ENCODE data around the gene MAP1LC3A.

Gene MAP1LC3A

DNA sequence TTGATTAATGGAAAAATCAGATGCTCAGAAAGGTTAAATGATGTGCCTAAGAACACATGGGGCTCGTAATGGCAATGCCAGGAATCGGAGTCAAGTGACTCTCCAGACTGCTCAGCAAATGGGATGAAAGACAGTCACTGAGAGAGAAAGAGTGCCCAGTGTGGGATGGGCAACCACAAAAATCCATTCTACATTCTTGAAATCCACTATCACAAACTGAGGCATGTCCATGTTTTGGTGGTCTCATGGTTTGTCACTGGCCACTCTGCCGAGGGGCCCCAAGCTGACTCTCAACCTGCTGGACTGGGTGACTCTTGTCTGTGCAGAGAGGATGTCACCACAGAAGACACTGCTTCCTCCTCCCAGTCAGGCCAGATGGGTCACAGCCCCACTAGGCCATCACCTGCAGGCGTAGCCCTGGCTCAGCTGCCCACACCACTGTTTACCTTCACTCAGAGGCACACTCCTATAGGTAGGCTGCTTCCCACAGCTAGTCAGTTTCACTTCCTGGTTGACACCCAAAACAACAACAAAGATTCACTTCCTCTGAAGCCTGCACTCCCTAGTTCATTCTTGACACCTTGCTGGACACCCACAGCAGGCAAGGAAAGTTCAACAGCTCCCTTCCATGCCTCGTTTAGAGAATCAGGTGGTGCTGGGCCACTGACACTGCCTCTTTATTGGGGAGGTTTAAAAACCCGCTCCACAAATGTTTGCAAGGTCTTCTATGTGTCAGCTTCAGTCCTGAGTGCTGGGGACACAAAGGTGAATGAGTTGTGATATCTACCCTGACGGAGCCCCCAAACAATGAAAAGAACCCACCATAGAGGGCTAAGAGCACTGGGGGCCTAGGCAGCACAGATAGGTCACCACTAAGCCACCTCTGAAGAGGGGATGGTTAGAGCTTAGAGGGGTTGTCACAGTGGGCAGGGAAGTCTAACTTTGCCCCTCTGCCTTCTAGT, 21.7 kb downstream of the MAP1LC3A start:
- TF ChIP-seq, protein P1, sequence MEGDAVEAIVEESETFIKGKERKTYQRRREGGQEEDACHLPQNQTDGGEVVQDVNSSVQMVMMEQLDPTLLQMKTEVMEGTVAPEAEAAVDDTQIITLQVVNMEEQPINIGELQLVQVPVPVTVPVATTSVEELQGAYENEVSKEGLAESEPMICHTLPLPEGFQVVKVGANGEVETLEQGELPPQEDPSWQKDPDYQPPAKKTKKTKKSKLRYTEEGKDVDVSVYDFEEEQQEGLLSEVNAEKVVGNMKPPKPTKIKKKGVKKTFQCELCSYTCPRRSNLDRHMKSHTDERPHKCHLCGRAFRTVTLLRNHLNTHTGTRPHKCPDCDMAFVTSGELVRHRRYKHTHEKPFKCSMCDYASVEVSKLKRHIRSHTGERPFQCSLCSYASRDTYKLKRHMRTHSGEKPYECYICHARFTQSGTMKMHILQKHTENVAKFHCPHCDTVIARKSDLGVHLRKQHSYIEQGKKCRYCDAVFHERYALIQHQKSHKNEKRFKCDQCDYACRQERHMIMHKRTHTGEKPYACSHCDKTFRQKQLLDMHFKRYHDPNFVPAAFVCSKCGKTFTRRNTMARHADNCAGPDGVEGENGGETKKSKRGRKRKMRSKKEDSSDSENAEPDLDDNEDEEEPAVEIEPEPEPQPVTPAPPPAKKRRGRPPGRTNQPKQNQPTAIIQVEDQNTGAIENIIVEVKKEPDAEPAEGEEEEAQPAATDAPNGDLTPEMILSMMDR (IDR thresholded peaks at IDR 0.05; ENCODE audit: poor library complexity, severe bottlenecking): no peak
- Histone ChIP-seq H3K4me3 (ENCODE audit: severe bottlenecking) (no peak overlapping the region), H3K36me3 (ENCODE audit: low read depth) (peaks cover 3% of the 10 kb centered on the region; the same call in 1 of the 2 replicates), H3K27me3 (ENCODE audit: insufficient read depth, poor library complexity, severe bottlenecking) (no peaks in the 10 kb centered on the region), H3K27ac (ENCODE audit: poor library complexity, severe bottlenecking) (peak overlapping the region; percentile 18), H3K4me1 (ENCODE audit: insufficient read depth, poor library complexity, severe bottlenecking) (peaks cover 18% of the 10 kb centered on the region), H3K9me3 (ENCODE audit: severe bottlenecking) (no peaks in the 10 kb centered on the region)
- peak; percentile 76 for DNase-seq (ENCODE audit: low spot score)
- no peak for ATAC-seq (ENCODE audit: low read depth)

DNA sequence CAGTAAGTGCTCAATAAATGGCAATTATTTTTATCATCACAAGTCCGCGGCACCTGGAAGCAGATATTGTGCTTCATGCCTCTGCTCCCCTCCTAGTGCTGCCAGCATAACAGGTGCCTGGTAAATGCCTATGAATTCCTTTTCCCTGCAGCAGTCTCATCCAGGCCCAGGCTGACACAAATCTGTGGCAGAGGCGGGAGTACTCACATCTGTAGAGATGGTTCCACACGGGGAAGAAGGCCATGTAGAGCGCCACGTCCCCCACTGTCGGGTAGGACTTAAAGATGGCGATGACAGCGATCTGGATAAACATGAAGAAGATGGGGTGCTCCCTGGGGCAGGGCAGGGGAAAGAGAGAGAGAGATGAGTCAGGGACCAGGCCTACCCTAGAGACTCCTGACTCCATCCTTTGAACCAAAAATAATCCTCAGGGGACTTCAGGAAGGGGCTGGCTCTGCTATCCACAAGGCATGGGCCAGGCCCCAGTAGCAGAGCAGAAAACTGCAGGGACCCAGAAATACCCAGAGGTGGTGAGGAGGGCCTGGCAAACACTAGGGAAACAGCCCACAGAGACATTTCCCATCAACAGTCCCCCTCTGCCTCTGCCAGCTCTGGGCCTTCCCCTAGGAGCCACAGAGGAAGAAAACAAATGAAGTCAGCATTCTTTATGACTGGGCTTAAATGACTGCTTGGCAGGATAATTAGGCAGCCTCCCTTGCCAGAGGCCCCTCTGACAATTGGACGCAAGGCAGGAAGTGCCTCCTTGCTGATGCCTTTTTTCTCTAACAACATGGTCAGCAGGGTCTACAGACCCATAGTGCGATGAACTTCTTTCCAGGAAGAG, 23.0 kb downstream of the MAP1LC3A start:
- Histone ChIP-seq H3K36me3 (ENCODE audit: low read depth) (peaks cover 9% of the 10 kb centered on the region; the same call in 1 of the 2 replicates), H3K4me1 (ENCODE audit: insufficient read depth, poor library complexity, severe bottlenecking) (peaks cover 18% of the 10 kb centered on the region), H3K4me3 (ENCODE audit: severe bottlenecking) (no peak overlapping the region), H3K9me3 (ENCODE audit: severe bottlenecking) (no peaks in the 10 kb centered on the region), H3K27me3 (ENCODE audit: insufficient read depth, poor library complexity, severe bottlenecking) (no peaks in the 10 kb centered on the region), H3K27ac (ENCODE audit: poor library complexity, severe bottlenecking) (no peak overlapping the region)
- TF ChIP-seq, protein P1 (IDR thresholded peaks at IDR 0.05; ENCODE audit: poor library complexity, severe bottlenecking): no peak
- no peak for ATAC-seq (ENCODE audit: low read depth)
- peak; percentile 67 for DNase-seq (ENCODE audit: low spot score)

DNA sequence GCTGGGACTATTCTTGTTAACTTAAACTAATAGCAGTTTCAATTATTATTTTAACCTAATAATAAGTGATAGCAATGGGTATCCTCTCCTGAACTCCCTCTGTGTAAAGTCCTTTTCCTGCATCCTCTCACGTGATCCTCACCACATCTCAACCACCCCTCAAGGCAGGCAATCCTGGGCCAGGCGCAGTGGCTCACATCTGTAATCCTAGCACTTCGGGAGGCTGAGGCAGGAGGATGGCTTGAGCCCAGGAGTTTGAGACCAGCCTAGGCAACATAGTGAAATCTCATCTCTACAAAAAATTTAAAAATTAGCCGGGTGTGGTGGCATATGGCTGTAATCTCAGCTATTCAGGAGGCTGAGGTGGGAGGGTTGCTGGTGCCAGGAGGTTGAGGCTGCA, 23.7 kb downstream of the MAP1LC3A start:
- peak; percentile 60 for DNase-seq (ENCODE audit: low spot score)
- Histone ChIP-seq H3K4me3 (ENCODE audit: severe bottlenecking) (no peak overlapping the region), H3K36me3 (ENCODE audit: low read depth) (peaks cover 12% of the 10 kb centered on the region), H3K4me1 (ENCODE audit: insufficient read depth, poor library complexity, severe bottlenecking) (peaks cover 18% of the 10 kb centered on the region), H3K9me3 (ENCODE audit: severe bottlenecking) (no peaks in the 10 kb centered on the region), H3K27ac (ENCODE audit: poor library complexity, severe bottlenecking) (peak overlapping the region; percentile 9), H3K27me3 (ENCODE audit: insufficient read depth, poor library complexity, severe bottlenecking) (no peaks in the 10 kb centered on the region)
- TF ChIP-seq, protein P1 (IDR thresholded peaks at IDR 0.05; ENCODE audit: poor library complexity, severe bottlenecking): no peak
- no peak for ATAC-seq (ENCODE audit: low read depth)

DNA sequence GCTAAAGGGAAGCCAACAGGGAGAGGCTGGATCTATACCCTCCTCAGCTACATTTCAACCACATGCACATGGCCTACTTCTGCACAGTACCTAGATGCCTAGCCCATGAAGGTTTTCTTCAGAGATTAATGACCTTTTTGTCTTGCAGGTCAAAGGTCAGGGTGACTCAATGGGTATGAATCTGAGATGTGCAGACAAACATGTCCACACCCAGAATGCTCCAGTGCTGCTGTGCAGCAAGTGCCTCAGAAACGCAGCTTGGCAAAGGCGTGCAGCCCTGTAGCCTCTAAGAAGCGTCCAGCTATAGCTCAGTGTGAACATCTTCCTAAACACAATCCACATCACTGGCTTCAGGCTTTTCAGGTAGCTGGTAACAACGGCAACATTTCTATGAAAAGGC, 24.4 kb downstream of the MAP1LC3A start:
- H3K36me3 ChIP-seq (ENCODE audit: low read depth): peaks cover 19% of the 10 kb centered on the region
- H3K9me3 ChIP-seq (ENCODE audit: severe bottlenecking): no peaks in the 10 kb centered on the region
- H3K27ac ChIP-seq (ENCODE audit: poor library complexity, severe bottlenecking): peak overlapping the region; percentile 9
- ATAC-seq (ENCODE audit: low read depth): no peak
- H3K4me3 ChIP-seq (ENCODE audit: severe bottlenecking): no peak overlapping the region
- peaks cover 18% of the 10 kb centered on the region for H3K4me1 ChIP-seq (ENCODE audit: insufficient read depth, poor library complexity, severe bottlenecking)
- H3K27me3 ChIP-seq (ENCODE audit: insufficient read depth, poor library complexity, severe bottlenecking): no peaks in the 10 kb centered on the region
- TF ChIP-seq, protein P1 (IDR thresholded peaks at IDR 0.05; ENCODE audit: poor library complexity, severe bottlenecking): no peak
- peak; percentile 70 for DNase-seq (ENCODE audit: low spot score)
